ENCODE data around the gene NAPEPLD.

Gene NAPEPLD

GRCh38 chr7:103124429-103124979 is 24.4 kb downstream of the NAPEPLD start (continued):
- TF ChIP-seq SALL2 (tag by site-specific recombination; IDR thresholded peaks at IDR 0.05; ENCODE audit: borderline replicate concordance), result no peak
- TF ChIP-seq KLF7 (tag by site-specific recombination; IDR thresholded peaks at IDR 0.05; ENCODE audit: borderline replicate concordance), result no peak
- no peak for TF ChIP-seq ZNF624 (tag by site-specific recombination; IDR thresholded peaks at IDR 0.05)
- TF ChIP-seq ZNF26 (tag by site-specific recombination; IDR thresholded peaks at IDR 0.05), result no peak
- no peak for TF ChIP-seq BCL6B (tag by site-specific recombination; IDR thresholded peaks at IDR 0.05)
- TF ChIP-seq ZFP69B (tag by site-specific recombination; IDR thresholded peaks at IDR 0.05), result no peak
- TF ChIP-seq ZNF549 (tag by site-specific recombination; IDR thresholded peaks at IDR 0.05), result no peak
- no peak for TF ChIP-seq ZSCAN23 (tag by site-specific recombination; IDR thresholded peaks at IDR 0.05)
- no peak for TF ChIP-seq ZFHX2 (tag by site-specific recombination; conservative IDR thresholded peaks at IDR 0.05)

GRCh38 chr7:103123529-103123928 is 25.4 kb downstream of the NAPEPLD start:
- no peaks in the 10 kb centered on the region for H3K4me1 ChIP-seq (ENCODE audit: control insufficient read depth, insufficient read depth, low read length)
- POLR2A ChIA-PET, result no interaction called here
- no peak overlapping the region for H3K27ac ChIP-seq (ENCODE audit: extremely low read depth, low read depth, low read length)
- no peak overlapping the region for H3K4me3 ChIP-seq (ENCODE audit: low read depth, low read length)
- no peaks in the 10 kb centered on the region for H3K9me3 ChIP-seq (ENCODE audit: control insufficient read depth, insufficient read depth, low read depth, low read length)
- CTCF ChIA-PET, result no interaction called here
- TF ChIP-seq ZNF580 (tag by site-specific recombination; IDR thresholded peaks at IDR 0.05) (no peak), ZNF341 (tag by site-specific recombination; IDR thresholded peaks at IDR 0.05; ENCODE audit: low read depth) (no peak), ZNF140 (tag by site-specific recombination; IDR thresholded peaks at IDR 0.05) (no peak), ZNF645 (tag by site-specific recombination; IDR thresholded peaks at IDR 0.05) (no peak), KLF10 (tag by site-specific recombination; IDR thresholded peaks at IDR 0.05) (no peak)
- peaks cover 13 to 22% of the 10 kb centered on the region in 2 experiments for H3K36me3 ChIP-seq (ENCODE audit: control insufficient read depth in 2 of 2, insufficient read depth in 1 of 2, low read length in 2 of 2)

- H3K4me1 ChIP-seq (ENCODE audit: control insufficient read depth, insufficient read depth, low read length), result no peaks in the 10 kb centered on the region
Measured at GRCh38 chr7:103121641-103122040, 27.3 kb downstream of the NAPEPLD start.

More at GRCh38 chr7:103121641-103122040, 27.3 kb downstream of the NAPEPLD start:
- CTCF ChIA-PET, result no interaction called here
- Histone ChIP-seq H3K27ac (ENCODE audit: extremely low read depth, low read depth, low read length) (no peak overlapping the region), H3K9me3 (ENCODE audit: control insufficient read depth, insufficient read depth, low read depth, low read length) (no peaks in the 10 kb centered on the region), H3K4me3 (ENCODE audit: low read depth, low read length) (no peak overlapping the region), H3K36me3 (ENCODE audit: control insufficient read depth in 2 of 2, insufficient read depth in 1 of 2, low read length in 2 of 2) (peaks cover 9% of the 10 kb centered on the region in 2 experiments)
- POLR2A ChIA-PET, result no interaction called here
- no peak for TF ChIP-seq ZNF366 (tag by site-specific recombination; conservative IDR thresholded peaks at IDR 0.05)
- no peak for TF ChIP-seq ZNF549 (tag by site-specific recombination; IDR thresholded peaks at IDR 0.05)
- no peak for TF ChIP-seq ZNF677 (tag by site-specific recombination; IDR thresholded peaks at IDR 0.05)
- TF ChIP-seq ZNF174 (tag by site-specific recombination; IDR thresholded peaks at IDR 0.05), result no peak
- no peak for TF ChIP-seq ZNF280D (tag by site-specific recombination; IDR thresholded peaks at IDR 0.05)
- TF ChIP-seq ZSCAN16 (tag by site-specific recombination; IDR thresholded peaks at IDR 0.05), result no peak
- TF ChIP-seq TRIM28 (IDR thresholded peaks at IDR 0.05; ENCODE audit: borderline replicate concordance, low read length), result no peak
- no peak for TF ChIP-seq ZNF664 (tag by site-specific recombination; IDR thresholded peaks at IDR 0.05)
- TF ChIP-seq ZSCAN5A (tag by site-specific recombination; IDR thresholded peaks at IDR 0.05), result no peak

All from HEK293 (cell line).